Measurements from ENCODE around the gene LRRC47.

DNA sequence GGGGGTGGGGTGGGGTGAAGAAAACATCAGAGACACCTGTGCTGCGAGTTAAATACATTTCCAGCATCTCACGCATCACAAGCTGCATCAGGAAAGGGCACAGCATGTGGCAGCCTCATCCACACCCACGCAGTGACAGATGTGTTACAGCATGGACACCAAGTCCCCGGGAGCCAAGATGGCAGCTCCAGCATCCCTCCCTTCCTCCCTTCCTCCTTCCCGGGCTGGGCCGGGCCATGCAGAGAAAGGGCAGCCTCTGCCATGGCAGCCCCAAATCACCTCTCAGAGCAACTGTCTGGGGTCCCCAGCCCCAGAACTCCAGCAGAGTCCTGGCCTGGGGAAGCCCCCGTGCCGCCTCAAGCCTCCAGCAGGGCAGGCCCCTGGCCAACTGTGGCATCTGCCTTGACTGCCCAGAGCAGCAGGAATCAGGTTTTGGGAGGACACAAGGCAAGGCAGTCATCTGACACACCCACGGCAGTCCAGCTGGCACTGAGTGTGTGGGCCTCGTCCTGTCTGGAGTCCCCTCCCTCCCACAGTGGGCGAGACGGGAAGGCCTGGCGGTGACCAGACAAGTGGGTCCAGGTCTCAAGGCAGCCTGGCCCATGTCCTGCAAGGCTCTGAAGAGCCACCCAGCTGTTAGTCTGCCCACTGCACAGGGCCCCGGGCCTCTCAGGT, 17.6 kb downstream of the LRRC47 start:
- TF ChIP-seq, protein P1, sequence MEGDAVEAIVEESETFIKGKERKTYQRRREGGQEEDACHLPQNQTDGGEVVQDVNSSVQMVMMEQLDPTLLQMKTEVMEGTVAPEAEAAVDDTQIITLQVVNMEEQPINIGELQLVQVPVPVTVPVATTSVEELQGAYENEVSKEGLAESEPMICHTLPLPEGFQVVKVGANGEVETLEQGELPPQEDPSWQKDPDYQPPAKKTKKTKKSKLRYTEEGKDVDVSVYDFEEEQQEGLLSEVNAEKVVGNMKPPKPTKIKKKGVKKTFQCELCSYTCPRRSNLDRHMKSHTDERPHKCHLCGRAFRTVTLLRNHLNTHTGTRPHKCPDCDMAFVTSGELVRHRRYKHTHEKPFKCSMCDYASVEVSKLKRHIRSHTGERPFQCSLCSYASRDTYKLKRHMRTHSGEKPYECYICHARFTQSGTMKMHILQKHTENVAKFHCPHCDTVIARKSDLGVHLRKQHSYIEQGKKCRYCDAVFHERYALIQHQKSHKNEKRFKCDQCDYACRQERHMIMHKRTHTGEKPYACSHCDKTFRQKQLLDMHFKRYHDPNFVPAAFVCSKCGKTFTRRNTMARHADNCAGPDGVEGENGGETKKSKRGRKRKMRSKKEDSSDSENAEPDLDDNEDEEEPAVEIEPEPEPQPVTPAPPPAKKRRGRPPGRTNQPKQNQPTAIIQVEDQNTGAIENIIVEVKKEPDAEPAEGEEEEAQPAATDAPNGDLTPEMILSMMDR (IDR thresholded peaks at IDR 0.05; ENCODE audit: control extremely low read depth in 1 of 3, insufficient read depth in 1 of 3, low read depth in 1 of 3, low read length in 3 of 3) = no peak
- no peak for TF ChIP-seq GTF2F1 (IDR thresholded peaks at IDR 0.05; ENCODE audit: borderline replicate concordance, low read depth, low read length)
- TF ChIP-seq POLR2A (IDR thresholded peaks at IDR 0.05; ENCODE audit: control extremely low read depth in 1 of 2, low read depth in 2 of 2, low read length in 2 of 2) = no peak

Data from H1 (cell line).